Naive B cell (primary cell): Measurements from ENCODE around the gene IL32. TPM values are rescaled to one million over a fixed set of nuclear protein-coding genes. Genes with fewer than 3 reads are reported as not detected.

Source experiments
- ATAC-seq, 2 donors: fragments of 150-1000 bp; cut with Tn5 transposase; 2 replicates each; pipeline ENCODE4 v1.10.0; 2021; ENCODE audit warnings: low read depth in 2 of 2, mild to moderate bottlenecking in 2 of 2, moderate library complexity in 2 of 2
- DNase-seq: peaks from one replicate; pipeline ENCODE4 v3.0.0; 2022
- H3K27ac Mint-ChIP-seq, 6 donors: one replicate each; pipeline ENCODE4 v1.8.0; 2020 to 2022; ENCODE audit warnings: mild to moderate bottlenecking in 6 of 6, mixed read lengths in 6 of 6, moderate library complexity in 5 of 6, inconsistent platforms in 2 of 6
- H3K27me3 Mint-ChIP-seq, 3 donors: one replicate each; pipeline ENCODE4 v1.8.0; 2021 to 2022; ENCODE audit warnings: mixed read lengths in 3 of 3, mild to moderate bottlenecking in 1 of 3
- H3K36me3 Mint-ChIP-seq, 2 donors: one replicate each; pipeline ENCODE4 v1.8.0; 2020 to 2022; ENCODE audit warnings: mixed read lengths in 2 of 2, inconsistent platforms in 1 of 2, mild to moderate bottlenecking in 1 of 2
- H3K4me1 Mint-ChIP-seq, 3 donors: one replicate each; pipeline ENCODE4 v1.8.0; 2020 to 2022; ENCODE audit warnings: mixed read lengths in 3 of 3, inconsistent platforms in 1 of 3, mild to moderate bottlenecking in 1 of 3, moderate library complexity in 1 of 3
- H3K4me3 Mint-ChIP-seq, 8 donors: one replicate each; pipeline ENCODE4 v1.8.0; 2020 to 2022; ENCODE audit warnings: mild to moderate bottlenecking in 8 of 8, mixed read lengths in 8 of 8, moderate library complexity in 8 of 8, inconsistent platforms in 2 of 8
- H3K9me3 Mint-ChIP-seq, 7 donors: one replicate each; pipeline ENCODE4 v1.8.0; 2020 to 2022; ENCODE audit warnings: mixed read lengths in 7 of 7, mild to moderate bottlenecking in 5 of 7, inconsistent platforms in 2 of 7, moderate library complexity in 1 of 7
- polyA plus RNA-seq, 6 donors: library from polyadenylated mRNA; unstranded; fragments of 300-500 nt; fragmentation: Illumina TruSeq; gene quantifications; one replicate each; pipeline ENCODE4 v1.2.3, GENCODE V29; 2021; ENCODE audit warnings: low read depth in 6 of 6

IL32 gene
- polyA plus RNA-seq, 6 donors from 2014 or later, result 3.0 to 15.0 (median 6.2) TPM

DNA sequence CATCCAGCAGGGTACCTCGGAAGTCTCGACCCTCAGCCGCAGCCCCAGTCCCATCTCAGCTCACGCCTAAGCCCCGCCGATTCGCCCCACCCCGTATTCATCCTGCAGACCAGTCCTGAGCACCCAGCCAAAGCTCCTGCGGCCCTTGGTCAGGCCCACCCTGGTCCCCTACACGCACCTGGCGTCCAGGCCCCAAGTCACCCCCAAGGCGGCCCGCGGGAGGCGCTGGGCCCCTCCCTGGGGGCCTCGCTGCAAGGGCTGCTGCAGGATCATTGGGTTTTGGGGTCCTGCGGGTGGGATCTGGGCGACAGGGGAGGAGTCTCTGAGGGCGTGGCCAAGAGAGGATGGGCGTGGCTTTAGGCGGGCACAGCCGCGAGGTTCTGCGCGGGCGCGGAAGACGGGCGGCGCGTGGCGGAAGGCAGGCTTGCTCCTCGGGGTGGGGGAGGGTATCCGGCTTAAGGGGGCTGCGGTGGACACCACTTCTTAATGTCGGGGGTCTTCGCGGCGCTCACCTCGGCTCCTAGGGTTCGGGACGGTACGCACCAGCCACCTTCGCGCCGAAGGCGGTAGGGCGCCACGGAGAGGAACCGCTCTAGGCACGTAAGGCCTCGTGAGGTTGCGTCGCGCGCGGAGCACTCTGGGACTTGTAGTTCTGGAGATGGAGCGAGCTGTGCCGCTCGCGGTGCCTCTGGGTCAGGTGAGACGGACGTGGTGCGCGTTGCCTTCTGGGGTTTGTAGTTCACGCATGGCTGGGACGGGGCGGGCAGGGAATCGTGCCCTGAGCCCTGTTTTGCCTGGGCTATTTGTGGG is 41.6 kb upstream of the IL32 start, which contains the start of the genes HCFC1R1 and THOC6:
Gene HCFC1R1 (minus strand): TSS at position 274 of the 810 bp plus-strand sequence. CDS start 1 bp downstream, at position 273.
Gene THOC6 (plus strand): TSS at position 367 of the 810 bp plus-strand sequence. CDS start 292 bp downstream, at position 659.
- H3K4me1 Mint-ChIP-seq, result peaks cover 41 to 62% (median 53%) of the 10 kb centered on the region in 3 donors
- DNase-seq, result peak; percentile 94
- no peaks in the 10 kb centered on the region for H3K9me3 Mint-ChIP-seq
- ATAC-seq, result peak; percentile 86 to 87
- peak within 1 kb of the TSS; percentile 82 to 97 (median 95) for H3K4me3 Mint-ChIP-seq
- H3K36me3 Mint-ChIP-seq, result no peaks in the 10 kb centered on the region
- H3K27ac Mint-ChIP-seq, result peak within 1 kb of the TSS; percentile 76 to 99 (median 96)
- peaks cover 4 to 9% (median 5%) of the 10 kb centered on the region in 3 donors for H3K27me3 Mint-ChIP-seq

GRCh38 chr16:3025032-3026002 is 40.1 kb upstream of the IL32 start:
- H3K36me3 Mint-ChIP-seq, result no peaks in the 10 kb centered on the region

GRCh38 chr16:3026003-3026378 is 39.4 kb upstream of the IL32 start:
- ATAC-seq, result no peak
- H3K4me3 Mint-ChIP-seq, result peak overlapping the region in 1 of 8 donors; percentile 38
- H3K27ac Mint-ChIP-seq, result no peak overlapping the region
- no peak for DNase-seq
- no peaks in the 10 kb centered on the region for H3K9me3 Mint-ChIP-seq
- H3K27me3 Mint-ChIP-seq, result peaks cover 10 to 30% (median 26%) of the 10 kb centered on the region in 3 donors
- H3K36me3 Mint-ChIP-seq, result no peaks in the 10 kb centered on the region
- peaks cover 42 to 49% (median 46%) of the 10 kb centered on the region in 3 donors for H3K4me1 Mint-ChIP-seq

More at GRCh38 chr16:3025032-3026002, 40.1 kb upstream of the IL32 start:
- DNase-seq (no peak), ATAC-seq (no peak)
- peak overlapping the region in 1 of 6 donors; percentile 50 for H3K27ac Mint-ChIP-seq
- peaks cover 10 to 23% (median 19%) of the 10 kb centered on the region in 3 donors for H3K27me3 Mint-ChIP-seq
- H3K4me3 Mint-ChIP-seq, result peak overlapping the region in 1 of 8 donors; percentile 20
- H3K9me3 Mint-ChIP-seq, result no peaks in the 10 kb centered on the region
- peaks cover 42 to 53% (median 51%) of the 10 kb centered on the region in 3 donors for H3K4me1 Mint-ChIP-seq

GRCh38 chr16:3026609-3027488 is 38.6 kb upstream of the IL32 start:
- DNase-seq, result no peak
- Mint-ChIP-seq H3K36me3 (no peaks in the 10 kb centered on the region), H3K4me1 (peaks cover 37 to 42% (median 39%) of the 10 kb centered on the region in 3 donors), H3K27ac (peak overlapping the region in 1 of 6 donors; percentile 57), H3K4me3 (peak overlapping the region in 1 of 8 donors; percentile 38), H3K27me3 (peaks cover 15 to 38% (median 35%) of the 10 kb centered on the region in 3 donors), H3K9me3 (no peaks in the 10 kb centered on the region)
- no peak for ATAC-seq

- ATAC-seq, result no peak
- no peaks in the 10 kb centered on the region for H3K36me3 Mint-ChIP-seq
- H3K9me3 Mint-ChIP-seq, result no peaks in the 10 kb centered on the region
- DNase-seq, result no peak
- H3K4me1 Mint-ChIP-seq, result peaks cover 33 to 36% (median 36%) of the 10 kb centered on the region in 3 donors
- H3K27me3 Mint-ChIP-seq, result peaks cover 18 to 44% (median 41%) of the 10 kb centered on the region in 3 donors
- no peak overlapping the region for H3K27ac Mint-ChIP-seq
- peak overlapping the region in 1 of 8 donors; percentile 8 for H3K4me3 Mint-ChIP-seq
Measured at GRCh38 chr16:3027489-3027795, 38.0 kb upstream of the IL32 start.

- ATAC-seq (peak; percentile 22 to 41), DNase-seq (peak; percentile 73)
- Mint-ChIP-seq H3K36me3 (no peaks in the 10 kb centered on the region), H3K4me1 (peaks cover 26 to 29% (median 29%) of the 10 kb centered on the region in 3 donors), H3K27me3 (peaks cover 25 to 51% (median 48%) of the 10 kb centered on the region in 3 donors), H3K27ac (peak overlapping the region in 4 of 6 donors; percentile 44 to 81 (median 53)), H3K9me3 (no peaks in the 10 kb centered on the region), H3K4me3 (peak overlapping the region in 6 of 8 donors; percentile 40 to 76 (median 53))
Measured at GRCh38 chr16:3027983-3028715, 37.3 kb upstream of the IL32 start.

DNA sequence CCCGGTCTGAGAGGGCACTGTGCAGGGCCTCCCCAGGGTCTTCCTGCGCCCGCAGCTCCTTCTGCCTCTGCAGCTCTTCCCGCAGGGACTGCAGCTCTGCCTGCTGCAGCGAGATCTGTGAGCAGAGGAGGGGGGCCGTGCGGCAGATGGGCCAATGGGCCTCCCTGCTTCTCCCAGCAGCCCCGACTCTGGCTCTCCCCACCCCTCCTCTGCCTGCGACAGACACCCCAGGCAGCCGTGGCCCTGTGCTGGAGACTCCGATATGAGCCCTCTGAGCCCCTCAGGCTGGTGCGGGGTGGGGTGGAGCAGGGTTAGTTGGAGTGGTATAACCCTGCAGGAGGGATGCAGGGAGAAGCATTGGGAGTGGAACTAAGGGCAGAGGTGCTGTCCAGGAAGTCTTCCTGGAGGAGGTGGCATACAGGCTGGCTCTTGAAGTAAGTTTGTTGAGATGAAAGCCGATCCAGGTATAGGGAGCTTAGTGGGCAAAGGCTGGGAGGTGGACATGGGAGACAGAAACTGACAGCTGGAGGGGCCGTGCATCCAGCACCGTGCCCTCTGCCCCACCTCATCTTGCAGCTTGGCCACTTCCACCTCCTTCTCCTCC is 36.6 kb upstream of the IL32 start:
- peaks cover 24 to 26% (median 24%) of the 10 kb centered on the region in 3 donors for H3K4me1 Mint-ChIP-seq
- H3K27ac Mint-ChIP-seq, result peak overlapping the region in 1 of 6 donors; percentile 41
- no peaks in the 10 kb centered on the region for H3K9me3 Mint-ChIP-seq
- ATAC-seq (no peak), DNase-seq (no peak)
- peaks cover 31 to 58% (median 54%) of the 10 kb centered on the region in 3 donors for H3K27me3 Mint-ChIP-seq
- H3K36me3 Mint-ChIP-seq, result no peaks in the 10 kb centered on the region
- H3K4me3 Mint-ChIP-seq, result peak overlapping the region in 4 of 8 donors; percentile 21 to 61 (median 56)

DNA sequence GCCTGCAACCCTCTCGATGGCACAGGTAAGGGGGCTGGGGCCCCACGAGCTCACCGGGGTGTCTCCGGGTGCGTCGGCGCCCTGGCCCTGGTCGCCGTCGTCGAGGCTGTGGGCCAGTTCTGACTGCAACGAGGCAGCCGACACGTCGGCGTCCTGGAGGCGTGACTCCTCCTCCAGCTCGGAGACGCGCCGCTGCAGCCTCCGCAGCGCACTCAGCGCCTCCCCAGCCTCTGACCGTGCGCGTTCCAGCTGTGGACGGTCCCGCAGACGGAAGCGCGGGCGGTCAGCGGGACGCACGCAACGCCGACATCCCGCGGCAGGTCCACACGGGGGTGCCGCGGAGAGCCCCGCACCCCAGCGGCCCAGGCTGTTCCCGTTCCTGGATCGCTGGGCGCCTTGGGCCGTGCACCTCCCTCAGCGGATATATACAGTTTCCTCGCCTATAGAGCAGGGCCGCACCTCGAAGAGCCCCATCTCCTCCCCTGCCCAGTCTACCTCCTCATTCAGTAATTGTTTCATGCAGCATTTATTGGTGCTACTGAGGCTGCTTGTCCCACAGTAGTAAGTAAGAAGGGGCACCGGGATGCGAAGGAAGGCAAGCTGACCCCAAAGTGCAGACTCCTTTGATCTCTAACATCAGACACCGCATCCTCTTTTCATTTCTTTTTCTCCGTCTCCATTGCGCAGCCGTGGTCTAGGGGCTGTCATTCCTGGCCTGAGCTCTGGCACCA is 35.8 kb upstream of the IL32 start:
- ATAC-seq, result no peak
- Mint-ChIP-seq H3K27ac (peak overlapping the region in 1 of 6 donors; percentile 57), H3K9me3 (no peaks in the 10 kb centered on the region), H3K4me1 (peaks cover 18 to 21% (median 19%) of the 10 kb centered on the region in 3 donors), H3K36me3 (no peaks in the 10 kb centered on the region), H3K27me3 (peaks cover 36 to 66% (median 63%) of the 10 kb centered on the region in 3 donors), H3K4me3 (peak overlapping the region in 3 of 8 donors; percentile 37 to 53 (median 53))
- no peak for DNase-seq

- H3K9me3 Mint-ChIP-seq, result no peaks in the 10 kb centered on the region
- DNase-seq (no peak), ATAC-seq (no peak)
- peak overlapping the region in 4 of 8 donors; percentile 6 to 61 (median 36) for H3K4me3 Mint-ChIP-seq
- H3K27me3 Mint-ChIP-seq, result peaks cover 39 to 75% (median 71%) of the 10 kb centered on the region in 3 donors
- H3K27ac Mint-ChIP-seq, result peak overlapping the region in 1 of 6 donors; percentile 57
- H3K36me3 Mint-ChIP-seq, result no peaks in the 10 kb centered on the region
- H3K4me1 Mint-ChIP-seq, result peaks cover 17 to 22% (median 21%) of the 10 kb centered on the region in 3 donors
Measured at GRCh38 chr16:3030222-3031212, 34.9 kb upstream of the IL32 start.

- peaks cover 25 to 29% (median 28%) of the 10 kb centered on the region in 3 donors for H3K4me1 Mint-ChIP-seq
- ATAC-seq (no peak), DNase-seq (no peak)
- H3K27ac Mint-ChIP-seq, result no peak overlapping the region
- H3K9me3 Mint-ChIP-seq, result no peaks in the 10 kb centered on the region
- H3K27me3 Mint-ChIP-seq, result peaks cover 49 to 90% (median 79%) of the 10 kb centered on the region in 3 donors
- H3K36me3 Mint-ChIP-seq, result no peaks in the 10 kb centered on the region
- H3K4me3 Mint-ChIP-seq, result peak overlapping the region in 1 of 8 donors; percentile 25
Measured at GRCh38 chr16:3032624-3033023, 32.8 kb upstream of the IL32 start.
